ENCODE measurements around the gene MRNIP. TPM values are rescaled to one million over a fixed set of nuclear protein-coding genes. Genes with fewer than 3 reads are reported as not detected.

The MRNIP gene
- total and polyA plus RNA-seq, 2 donors = 30.5 to 41.1 TPM

GRCh38 chr5:179893958-179894895, 35.6 kb upstream of the MRNIP start:
- H3K4me1 ChIP-seq (ENCODE audit: insufficient read depth) = no peaks in the 10 kb centered on the region
- no peak overlapping the region for H3K27ac ChIP-seq (ENCODE audit: low read depth)
- no peak overlapping the region for H3K4me3 ChIP-seq (ENCODE audit: low read depth, low read length)
- DNase-seq (ENCODE audit: extremely low spot score) = no peak
- H3K36me3 ChIP-seq (ENCODE audit: insufficient read depth) = peaks cover 6% of the 10 kb centered on the region
- WGBS = 88% methylated on average over 26 of the region's 26 CpGs

- peaks cover 7% of the 10 kb centered on the region for H3K36me3 ChIP-seq (ENCODE audit: insufficient read depth)
- 93% methylated on average over 31 of the region's 31 CpGs for WGBS
- H3K4me1 ChIP-seq (ENCODE audit: insufficient read depth) = no peaks in the 10 kb centered on the region
- DNase-seq (ENCODE audit: extremely low spot score) = no peak
- H3K27ac ChIP-seq (ENCODE audit: low read depth) = no peak overlapping the region
- H3K4me3 ChIP-seq (ENCODE audit: low read depth, low read length) = no peak overlapping the region
These were observed 34.7 kb upstream of the MRNIP start for GRCh38 chr5:179893076-179893957.

DNA sequence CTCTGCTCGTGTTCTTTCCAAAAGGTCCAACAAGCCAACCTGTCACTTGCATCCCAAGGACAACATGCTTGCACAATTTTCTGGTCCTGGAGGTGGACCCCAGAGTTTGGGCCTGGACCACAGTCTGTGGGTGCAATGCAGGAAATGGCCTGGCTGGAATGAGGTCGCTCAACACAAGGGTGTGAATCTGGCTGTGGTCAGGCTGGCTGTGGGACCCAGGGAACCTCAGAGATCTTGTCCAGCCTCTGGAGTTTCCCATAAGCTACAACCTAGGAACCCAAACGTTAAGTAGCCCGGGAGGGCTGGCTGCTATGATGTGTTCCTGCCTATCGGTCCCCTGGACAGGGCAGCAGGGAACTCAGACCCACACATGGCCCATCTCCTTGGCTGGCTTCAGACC, 33.6 kb upstream of the MRNIP start:
- peaks cover 10% of the 10 kb centered on the region for H3K36me3 ChIP-seq (ENCODE audit: insufficient read depth)
- WGBS = 83% methylated on average over 5 of the region's 5 CpGs
- DNase-seq (ENCODE audit: extremely low spot score) = no peak
- H3K27ac ChIP-seq (ENCODE audit: low read depth) = no peak overlapping the region
- H3K4me1 ChIP-seq (ENCODE audit: insufficient read depth) = no peaks in the 10 kb centered on the region
- no peak overlapping the region for H3K4me3 ChIP-seq (ENCODE audit: low read depth, low read length)

GRCh38 chr5:179890751-179891682, 32.4 kb upstream of the MRNIP start:
- Histone ChIP-seq H3K27ac (ENCODE audit: low read depth) (no peak overlapping the region), H3K36me3 (ENCODE audit: insufficient read depth) (peaks cover 10% of the 10 kb centered on the region), H3K4me1 (ENCODE audit: insufficient read depth) (no peaks in the 10 kb centered on the region), H3K4me3 (ENCODE audit: low read depth, low read length) (no peak overlapping the region)
- 95% methylated on average over 25 of the region's 25 CpGs for WGBS
- DNase-seq (ENCODE audit: extremely low spot score) = no peak

- Histone ChIP-seq H3K36me3 (ENCODE audit: insufficient read depth) (peaks cover 10% of the 10 kb centered on the region), H3K4me1 (ENCODE audit: insufficient read depth) (no peaks in the 10 kb centered on the region), H3K27ac (ENCODE audit: low read depth) (no peak overlapping the region), H3K4me3 (ENCODE audit: low read depth, low read length) (no peak overlapping the region)
- 94% methylated on average over 13 of the region's 13 CpGs for WGBS
- no peak for DNase-seq (ENCODE audit: extremely low spot score)
These were observed 31.3 kb upstream of the MRNIP start for GRCh38 chr5:179889885-179890284.

- H3K4me3 ChIP-seq (ENCODE audit: low read depth, low read length) = no peak overlapping the region
- peaks cover 6% of the 10 kb centered on the region for H3K36me3 ChIP-seq (ENCODE audit: insufficient read depth)
- H3K27ac ChIP-seq (ENCODE audit: low read depth) = no peak overlapping the region
- 94% methylated on average over 6 of the region's 6 CpGs for WGBS
- no peaks in the 10 kb centered on the region for H3K4me1 ChIP-seq (ENCODE audit: insufficient read depth)
- no peak for DNase-seq (ENCODE audit: extremely low spot score)
These were observed 29.2 kb upstream of the MRNIP start for GRCh38 chr5:179887802-179888201.

GRCh38 chr5:179887095-179887494, 28.5 kb upstream of the MRNIP start:
- H3K27ac ChIP-seq (ENCODE audit: low read depth) = no peak overlapping the region
- DNase-seq (ENCODE audit: extremely low spot score) = no peak
- H3K36me3 ChIP-seq (ENCODE audit: insufficient read depth) = peaks cover 6% of the 10 kb centered on the region
- H3K4me3 ChIP-seq (ENCODE audit: low read depth, low read length) = no peak overlapping the region
- 84% methylated on average over 11 of the region's 11 CpGs for WGBS
- no peaks in the 10 kb centered on the region for H3K4me1 ChIP-seq (ENCODE audit: insufficient read depth)

- Histone ChIP-seq H3K4me3 (ENCODE audit: low read depth, low read length) (no peak overlapping the region), H3K36me3 (ENCODE audit: insufficient read depth) (peaks cover 6% of the 10 kb centered on the region), H3K27ac (ENCODE audit: low read depth) (no peak overlapping the region), H3K4me1 (ENCODE audit: insufficient read depth) (no peaks in the 10 kb centered on the region)
- 78% methylated on average over 14 of the region's 14 CpGs for WGBS
- DNase-seq (ENCODE audit: extremely low spot score) = no peak
These were observed 27.7 kb upstream of the MRNIP start for GRCh38 chr5:179886190-179886911.

GRCh38 chr5:179885491-179886090, 27.0 kb upstream of the MRNIP start:
- WGBS = 90% methylated on average over 13 of the region's 13 CpGs
- Histone ChIP-seq H3K27ac (ENCODE audit: low read depth) (no peak overlapping the region), H3K36me3 (ENCODE audit: insufficient read depth) (peaks cover 6% of the 10 kb centered on the region), H3K4me1 (ENCODE audit: insufficient read depth) (no peaks in the 10 kb centered on the region), H3K4me3 (ENCODE audit: low read depth, low read length) (no peak overlapping the region)
- no peak for DNase-seq (ENCODE audit: extremely low spot score)

DNA sequence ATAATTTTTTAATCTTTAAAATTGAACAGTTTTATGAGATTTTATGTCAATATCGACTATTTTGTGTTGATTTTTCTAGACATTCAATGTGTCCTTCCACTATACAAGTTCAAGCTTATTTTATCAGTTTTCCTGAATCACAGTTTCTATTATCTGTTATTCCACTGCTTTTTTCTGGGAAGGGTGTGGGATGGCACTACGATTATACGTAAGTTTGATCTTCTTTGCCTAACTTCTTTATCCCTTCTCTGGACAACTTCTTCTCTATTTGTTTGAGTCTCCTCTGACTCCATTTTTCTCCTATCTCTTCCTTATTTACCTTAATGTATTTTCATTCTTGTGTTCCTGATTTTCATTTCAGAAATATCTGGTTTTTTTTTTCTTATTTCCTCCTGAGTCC, 24.5 kb upstream of the MRNIP start:
- Histone ChIP-seq H3K4me3 (ENCODE audit: low read depth, low read length) (no peak overlapping the region), H3K27ac (ENCODE audit: low read depth) (no peak overlapping the region), H3K4me1 (ENCODE audit: insufficient read depth) (no peaks in the 10 kb centered on the region), H3K36me3 (ENCODE audit: insufficient read depth) (peaks cover 4% of the 10 kb centered on the region)
- WGBS = over 99% methylated on average over 3 of the region's 3 CpGs
- no peak for DNase-seq (ENCODE audit: extremely low spot score)

GRCh38 chr5:179882338-179882737, 23.7 kb upstream of the MRNIP start:
- no peaks in the 10 kb centered on the region for H3K4me1 ChIP-seq (ENCODE audit: insufficient read depth)
- no peaks in the 10 kb centered on the region for H3K36me3 ChIP-seq (ENCODE audit: insufficient read depth)
- H3K27ac ChIP-seq (ENCODE audit: low read depth) = no peak overlapping the region
- H3K4me3 ChIP-seq (ENCODE audit: low read depth, low read length) = no peak overlapping the region
- DNase-seq (ENCODE audit: extremely low spot score) = no peak
- WGBS = 89% methylated on average over 4 of the region's 4 CpGs

GRCh38 chr5:179880848-179881590, 22.4 kb upstream of the MRNIP start:
- Histone ChIP-seq H3K4me1 (ENCODE audit: insufficient read depth) (no peaks in the 10 kb centered on the region), H3K4me3 (ENCODE audit: low read depth, low read length) (no peak overlapping the region), H3K36me3 (ENCODE audit: insufficient read depth) (no peaks in the 10 kb centered on the region), H3K27ac (ENCODE audit: low read depth) (no peak overlapping the region)
- 93% methylated on average over 25 of the region's 25 CpGs for WGBS
- DNase-seq (ENCODE audit: extremely low spot score) = no peak

Data from urinary bladder (tissue), 4 donors.